ENCODE measurements around the gene GRM5.

GRCh38 chr11:88617226-88617625 is 448.6 kb downstream of the GRM5 start:
- TF ChIP-seq CTCF (IDR thresholded peaks at IDR 0.05), result no peak
- TF ChIP-seq POLR2A (IDR thresholded peaks at IDR 0.05), result no peak
